Heart right ventricle (tissue), 16 donors: ENCODE data around the gene CAMSAP3. TPM values are rescaled to one million over a fixed set of nuclear protein-coding genes. Genes with fewer than 3 reads are reported as not detected.

Experiments used
- ATAC-seq, 8 donors: fragments of 200-7000 bp; cut with Tn5 transposase; one replicate each; pipeline ENCODE4 v1.9.1; 2020; ENCODE audit warnings: mild to moderate bottlenecking in 8 of 8, moderate library complexity in 8 of 8, moderate number of reproducible peaks in 1 of 8
- DNase-seq, 2 donors: peaks; one replicate each; pipeline ENCODE4 v3.0.0-alpha.2; 2020
- H3K27ac ChIP-seq, 10 donors: fragments of 200-600 bp; sonication (generic) in 2 of 10; one replicate each; pipeline versions ENCODE4 v1.5.0 to v1.8.0; 2020 to 2022; ENCODE audit warnings: mild to moderate bottlenecking in 3 of 10
- H3K27me3 ChIP-seq, 7 donors: fragments of 200-600 bp; one replicate each; pipeline ENCODE4 v1.8.0; 2021 to 2022; ENCODE audit warnings: mild to moderate bottlenecking in 2 of 7
- H3K36me3 ChIP-seq, 9 donors: fragments of 200-600 bp; sonication (generic) in 1 of 9; one replicate each; pipeline versions ENCODE4 v1.5.0 to v1.8.0; 2020 to 2022; ENCODE audit warnings: mild to moderate bottlenecking in 2 of 9
- H3K4me1 ChIP-seq, 9 donors: fragments of 200-600 bp; sonication (generic) in 1 of 9; one replicate each; pipeline versions ENCODE4 v1.5.0 to v1.8.0; 2020 to 2022; ENCODE audit warnings: mild to moderate bottlenecking in 4 of 9
- H3K4me3 ChIP-seq, 10 donors: fragments of 200-600 bp; sonication (generic) in 2 of 10; one replicate each; pipeline versions ENCODE4 v1.5.0 to v1.8.0; 2020 to 2022; ENCODE audit warnings: mild to moderate bottlenecking in 7 of 10, moderate library complexity in 2 of 10
- H3K9me3 ChIP-seq, 11 donors: fragments of 200-600 bp in 10 of 11; sonication (generic) in 2 of 11; one replicate each; pipeline versions ENCODE4 v1.5.0 to v1.8.0; 2013 to 2022; ENCODE audit warnings: mild to moderate bottlenecking in 2 of 11, control low read depth in 1 of 11, moderate library complexity in 1 of 11
- CTCF ChIP-seq, 9 donors: fragments of 200-600 bp; sonication (generic) in 2 of 9; IDR thresholded peaks; one replicate each; pipeline versions ENCODE4 v1.5.0 to v1.8.0; 2021 to 2022; ENCODE audit warnings: antibody characterized with exemption in 9 of 9, mild to moderate bottlenecking in 5 of 9, moderate library complexity in 1 of 9
- WGBS, 2 donors: extraction: QIAGEN DNeasy Blood & Tissue Kit; methylation state at CpG; one replicate each; pipeline ENCODE4 v1.1.7; 2013; ENCODE audit warnings: inconsistent platforms in 1 of 2; 5-methylcytosine and 5-hydroxymethylcytosine counted together
- intact Hi-C, 10 donors: fragments of 100-400 bp; cut with DNase I; formaldehyde crosslinking; loops; one replicate each; pipeline versions ENCODE4 v1.11.1 to v1.14.2; 2022
- polyA plus RNA-seq, 2 donors: library from polyadenylated mRNA; stranded (reverse); fragments of 200-250 nt; gene quantifications; one replicate each; pipeline ENCODE4 v1.2.3, GENCODE V29; 2013
- total RNA-seq, 10 donors: library from RNA; stranded (reverse); fragmentation: NEBNext Ultra II Directional in 3 of 10; extraction: Animal tissue kit (Norgen Biotek cat#: 25700) in 3 of 10; gene quantifications; one replicate each; pipeline versions ENCODE4 v1.2.1 to v1.2.4, GENCODE V29; 2021 to 2023
- donor health status: Arrhythmogenic right ventricular cardiomyopathy.
- donor health status: ischemic (EF 13 %, LVEDD 7.1; RV severe dilation, severe dysfunction).
- donor health status: healthy with polysubstance abuse.
- donor health status: DM: no; HTN: yes; CAD: no.
- donor health status: DM: no; HTN: no; CAD: no.
- donor health status: ischemic (EF 25% LVEDD 6.9; RV normal size, moderate dysfunction).
- donor health status: ischemic (EF 25% LVEDD 5.7; RV mildly dilated, moderate dysfunction).
- donor health status: healthy.
- donor health status: DM: yes; HTN: yes; CAD: no.
- donor health status: Ischemic cardiomyopathy.
- donor health status: ischemic (EF 35%, LVEDD 5.7; RV mildly dilated, moderate dysfunction).
- donor health status: nonischemic (EF 11% LVEDD 7.7; RV severe dilation, severe dysfunction).
- donor health status: DM: yes; HTN: yes; CAD: no.
- donor health status: PGD.
- donor health status: ischemic (EF 29% LVEDD 5.4; RV normal size, mild dysfunction).
- donor health status: nonischemic (EF 23%, LVEDD 6.1; RV moderate dilation, normal function).

Gene CAMSAP3
- total and polyA plus RNA-seq, 12 donors = 0.03 to 2.0 (median 0.29) TPM

GRCh38 chr19:7554565-7554964 is 41.1 kb upstream of the CAMSAP3 start:
- ATAC-seq = no peak
- intact Hi-C loops = no loop called here
- no peak for TF ChIP-seq CTCF (IDR thresholded peaks at IDR 0.05)

GRCh38 chr19:7554990-7555864 is 40.4 kb upstream of the CAMSAP3 start:
- peaks cover 0 to 95% (median 46%) of the 10 kb centered on the region in 9 donors for H3K36me3 ChIP-seq
- peaks cover 0 to 6% (median 0%) of the 10 kb centered on the region in 9 donors for H3K4me1 ChIP-seq
- TF ChIP-seq CTCF (IDR thresholded peaks at IDR 0.05) = no peak
- H3K27me3 ChIP-seq = no peaks in the 10 kb centered on the region
- H3K4me3 ChIP-seq = no peak overlapping the region
- no peak overlapping the region for H3K27ac ChIP-seq
- ATAC-seq = no peak
- no peaks in the 10 kb centered on the region for H3K9me3 ChIP-seq
- intact Hi-C loops = no loop called here
- 69 to 74% methylated on average over 62 of the region's 62 CpGs for WGBS, 2 donors
- DNase-seq = no peak

More at GRCh38 chr19:7554565-7554964, 41.1 kb upstream of the CAMSAP3 start:
- no peaks in the 10 kb centered on the region for H3K27me3 ChIP-seq
- no peak overlapping the region for H3K4me3 ChIP-seq
- no peaks in the 10 kb centered on the region for H3K9me3 ChIP-seq
- peaks cover 0 to 95% (median 47%) of the 10 kb centered on the region in 9 donors for H3K36me3 ChIP-seq
- DNase-seq = no peak
- no peak overlapping the region for H3K27ac ChIP-seq
- H3K4me1 ChIP-seq = peaks cover 0 to 6% (median 0%) of the 10 kb centered on the region in 9 donors
- WGBS, 2 donors = 90% methylated on average over 28 of the region's 28 CpGs

- Histone ChIP-seq H3K27ac (no peak overlapping the region), H3K36me3 (peaks cover 0 to 97% (median 52%) of the 10 kb centered on the region in 9 donors), H3K9me3 (no peaks in the 10 kb centered on the region), H3K4me3 (no peak overlapping the region), H3K27me3 (no peaks in the 10 kb centered on the region), H3K4me1 (peaks cover 0 to under 1% (median 0%) of the 10 kb centered on the region in 9 donors)
- 96 to 97% methylated on average over 54 of the region's 54 CpGs for WGBS, 2 donors
- intact Hi-C loops = no loop called here
- ATAC-seq (no peak), DNase-seq (no peak)
- no peak for TF ChIP-seq CTCF (IDR thresholded peaks at IDR 0.05)
These were observed 38.9 kb upstream of the CAMSAP3 start for GRCh38 chr19:7556696-7557315.

GRCh38 chr19:7558667-7559066 is 37.0 kb upstream of the CAMSAP3 start:
- 91 to 95% methylated on average over 18 of the region's 18 CpGs for WGBS, 2 donors
- Histone ChIP-seq H3K36me3 (peaks cover 0 to 89% (median 52%) of the 10 kb centered on the region in 9 donors), H3K9me3 (no peaks in the 10 kb centered on the region), H3K4me1 (no peaks in the 10 kb centered on the region), H3K27ac (no peak overlapping the region), H3K27me3 (no peaks in the 10 kb centered on the region), H3K4me3 (no peak overlapping the region)
- no peak for DNase-seq
- intact Hi-C loops = no loop called here
- TF ChIP-seq CTCF (IDR thresholded peaks at IDR 0.05) = no peak
- no peak for ATAC-seq
